GM18498 (cell line): ENCODE measurements around the gene GRB14.
"Not testable (repeated sequence)": the region's sequence is repeated elsewhere in the genome, so short reads cannot be mapped to it uniquely, and the experiment has no call there.

Source experiments
- ATAC-seq: cut with Tn5 transposase; IDR thresholded peaks from one replicate; pipeline ENCODE4 v1.9.1; 2021; ENCODE audit warnings: mild to moderate bottlenecking, moderate library complexity; ENCODE audit not compliant: unreplicated experiment

Gene GRB14

DNA sequence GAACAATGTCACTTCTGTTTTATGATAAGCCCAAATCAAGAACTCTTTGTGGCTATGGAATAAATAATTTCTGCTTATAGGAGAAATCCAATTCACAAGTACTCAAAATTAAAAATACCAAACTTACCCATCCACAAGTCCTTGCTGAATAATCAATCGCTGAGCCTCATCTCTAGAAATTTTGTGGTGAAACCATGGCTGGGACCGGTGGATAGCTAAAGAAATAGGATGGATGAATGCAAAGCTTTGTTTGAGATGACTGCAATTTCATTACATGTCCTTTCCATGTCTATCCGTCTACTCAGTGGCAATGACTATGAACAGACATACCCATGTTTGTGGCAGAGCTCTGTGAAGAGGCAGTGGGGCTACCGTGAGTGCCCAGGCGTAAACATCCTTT lies 124.4 kb downstream of the GRB14 start:
- ATAC-seq = no peak

DNA sequence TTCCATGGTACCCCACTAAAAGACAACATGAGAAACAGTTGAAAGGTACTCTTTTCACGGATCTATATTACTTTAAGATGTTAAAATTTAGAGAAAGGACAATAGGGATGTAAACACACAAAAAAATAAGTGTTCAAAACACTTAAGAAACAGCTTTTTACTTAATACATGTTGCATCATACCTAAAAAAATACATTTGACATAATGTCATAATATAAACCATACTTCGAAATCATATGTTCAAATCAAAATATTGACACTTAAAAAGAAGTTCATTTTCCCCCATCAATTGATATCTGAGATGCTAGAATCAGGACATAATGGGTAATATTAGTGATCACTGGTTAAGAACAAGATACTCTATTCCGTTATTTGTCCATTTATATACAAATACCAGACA lies 124.9 kb downstream of the GRB14 start:
- ATAC-seq = no peak

DNA sequence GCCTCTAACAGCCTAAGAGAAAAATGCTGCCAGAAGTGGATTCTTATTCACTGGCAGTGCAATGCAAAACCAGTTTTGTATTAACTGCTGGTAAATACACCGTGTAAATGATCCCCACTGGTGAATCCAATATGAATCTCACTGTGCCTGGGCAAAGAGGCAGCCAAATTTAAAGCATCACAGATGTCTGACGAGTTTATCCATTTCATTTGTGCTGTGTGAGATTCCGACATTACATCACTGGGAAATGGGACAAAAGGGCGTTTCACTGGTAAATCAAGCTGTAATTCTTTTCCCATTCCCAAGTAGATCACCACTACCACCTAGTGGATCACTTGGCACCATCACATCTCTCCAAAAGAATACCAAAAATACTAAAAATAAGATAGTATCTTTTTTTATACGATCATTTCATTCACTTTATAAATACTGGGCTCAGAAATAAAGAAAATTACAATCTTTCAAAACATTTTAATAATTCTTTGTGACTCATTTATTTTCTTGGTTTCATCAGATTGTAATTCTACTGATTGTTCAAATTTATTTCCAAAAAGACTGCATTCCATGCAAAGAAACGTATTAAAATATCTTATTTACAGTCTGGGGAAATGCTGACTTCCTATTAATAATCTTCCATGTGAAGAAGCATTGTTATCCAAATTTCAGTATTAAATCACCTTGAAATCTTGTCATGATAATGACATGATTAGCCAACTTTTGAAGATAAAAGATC lies 125.6 kb downstream of the GRB14 start:
- ATAC-seq = no peak

DNA sequence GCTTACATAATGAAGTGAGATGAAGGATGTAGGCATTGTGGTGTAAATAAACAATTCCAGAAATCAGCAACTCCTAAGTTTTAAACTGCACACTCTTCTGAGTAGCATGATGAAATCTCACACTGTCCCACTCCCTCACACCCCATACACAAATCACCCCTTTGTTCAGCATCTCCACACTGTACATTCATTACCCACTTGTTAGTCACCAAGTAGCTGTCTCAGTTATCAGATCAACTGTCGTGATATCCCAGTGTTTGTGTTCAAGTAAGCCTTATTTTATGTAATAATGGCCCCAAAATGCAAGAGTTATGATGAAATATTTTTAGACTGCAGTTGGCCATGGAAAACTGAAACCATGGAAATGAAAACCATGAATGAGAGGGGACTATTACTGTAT lies 135.7 kb downstream of the GRB14 start:
- ATAC-seq = no peak

DNA sequence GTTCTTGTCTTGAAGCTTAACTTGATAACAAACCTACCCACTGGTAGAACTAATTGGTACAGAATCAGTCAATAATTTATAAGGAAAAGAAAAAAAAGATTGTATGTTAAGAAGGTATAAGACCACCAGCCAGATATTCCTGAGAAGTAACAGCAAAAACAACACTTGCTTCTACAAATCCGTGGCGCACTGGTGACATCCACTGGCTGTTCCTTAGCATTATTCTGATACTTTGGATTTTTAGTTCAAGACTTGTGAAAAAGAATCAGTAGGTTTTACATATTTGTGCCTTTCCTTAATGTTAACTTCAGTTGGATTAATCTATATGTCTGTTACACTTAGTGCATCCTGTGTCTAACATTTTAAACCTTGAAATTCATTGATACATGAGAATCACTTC lies 141.8 kb downstream of the GRB14 start:
- no peak for ATAC-seq

DNA sequence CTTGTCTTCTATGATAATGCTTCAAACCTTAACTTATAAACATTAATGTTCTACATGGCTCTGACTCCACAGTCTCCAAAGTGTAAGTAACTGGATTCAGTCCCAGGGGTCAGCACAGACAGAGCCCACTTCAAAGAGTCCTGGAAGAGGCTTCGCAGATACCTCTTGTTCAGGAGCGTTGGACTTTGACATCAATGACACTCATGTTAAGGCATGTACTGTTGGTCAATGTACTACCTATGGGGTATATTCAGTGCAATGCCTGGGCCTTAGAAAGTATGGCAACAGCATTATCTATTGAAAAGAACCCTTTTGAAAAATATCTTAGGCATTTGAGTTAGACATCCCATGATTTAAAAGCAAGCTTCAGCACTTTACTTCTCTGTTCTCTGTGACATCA lies 143.1 kb downstream of the GRB14 start:
- ATAC-seq = no peak

DNA sequence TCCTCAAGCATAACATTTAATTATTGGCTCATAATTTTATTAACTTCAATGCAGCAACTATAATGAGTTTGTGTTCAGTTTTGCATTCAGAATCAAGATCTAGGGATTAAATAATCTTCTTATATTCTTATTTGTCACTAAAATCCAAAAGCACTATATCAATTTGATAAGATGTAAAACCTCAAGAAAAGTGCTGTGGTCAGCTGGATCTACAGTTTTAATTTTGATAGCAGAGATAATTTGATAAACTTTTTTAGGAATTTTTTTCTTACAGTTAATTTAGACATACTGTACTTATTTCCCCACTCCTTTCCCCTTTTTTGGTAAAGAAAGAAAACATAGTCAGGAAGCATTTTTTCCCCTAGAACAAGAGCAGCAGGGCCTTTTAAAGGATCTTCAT lies 146.4 kb downstream of the GRB14 start:
- no peak for ATAC-seq

DNA sequence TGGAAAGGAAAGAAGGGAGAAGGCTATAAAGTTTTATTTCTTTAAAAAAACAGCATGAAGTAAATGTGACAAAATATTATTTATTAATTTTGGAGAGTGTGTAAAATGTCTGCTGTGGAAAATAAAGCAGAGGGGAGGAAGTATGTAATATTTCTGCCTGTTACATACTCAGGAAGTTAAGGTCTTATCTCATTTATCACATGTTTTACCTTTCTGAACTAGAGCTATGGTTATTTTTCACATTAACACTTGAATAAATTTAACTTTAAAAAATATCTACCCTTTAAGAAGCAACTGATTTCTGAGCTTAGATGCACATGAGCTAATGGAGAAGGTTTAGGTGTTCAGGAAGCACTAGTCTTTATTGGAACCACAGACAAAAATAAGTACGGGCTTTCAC lies 148.3 kb downstream of the GRB14 start:
- ATAC-seq = no peak

DNA sequence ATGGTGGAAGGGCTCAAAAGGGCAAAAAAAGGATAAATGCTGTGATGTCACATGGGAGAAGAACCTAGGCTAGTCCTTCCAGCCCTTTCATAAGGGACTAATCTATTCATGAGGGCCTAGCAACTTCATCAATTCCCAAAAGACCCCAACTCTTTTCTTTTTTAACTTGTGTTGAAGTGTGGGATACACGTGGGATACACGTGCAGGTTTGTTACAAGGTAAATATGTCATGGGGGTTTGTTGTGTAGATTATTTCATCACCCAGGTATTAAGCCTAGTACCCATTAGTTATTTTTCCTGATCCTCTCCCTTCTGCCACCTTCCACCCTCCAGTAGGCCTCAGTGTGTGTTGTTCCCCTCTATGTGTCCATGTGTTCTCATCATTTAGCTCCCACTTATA lies 156.2 kb downstream of the GRB14 start:
- not testable (repeated sequence) for ATAC-seq

DNA sequence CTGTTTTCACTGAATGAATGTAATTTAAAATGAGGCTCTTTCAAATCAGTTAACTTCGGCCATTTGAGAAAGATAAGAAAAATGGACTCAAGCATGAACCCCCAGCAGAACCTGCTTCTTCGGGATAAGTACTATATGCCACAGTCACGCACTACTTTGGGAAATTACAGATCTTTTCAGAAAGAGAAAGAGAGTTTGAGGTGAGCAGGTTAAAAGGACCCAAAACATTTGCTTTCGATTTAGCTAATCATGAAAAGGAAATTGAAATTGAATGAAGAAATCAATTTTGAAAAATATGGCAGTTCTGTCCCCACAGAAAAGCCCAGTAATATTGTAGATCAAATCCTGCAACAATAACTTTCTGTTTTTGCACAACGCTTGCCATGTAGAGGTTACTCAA lies 156.9 kb downstream of the GRB14 start:
- no peak for ATAC-seq

DNA sequence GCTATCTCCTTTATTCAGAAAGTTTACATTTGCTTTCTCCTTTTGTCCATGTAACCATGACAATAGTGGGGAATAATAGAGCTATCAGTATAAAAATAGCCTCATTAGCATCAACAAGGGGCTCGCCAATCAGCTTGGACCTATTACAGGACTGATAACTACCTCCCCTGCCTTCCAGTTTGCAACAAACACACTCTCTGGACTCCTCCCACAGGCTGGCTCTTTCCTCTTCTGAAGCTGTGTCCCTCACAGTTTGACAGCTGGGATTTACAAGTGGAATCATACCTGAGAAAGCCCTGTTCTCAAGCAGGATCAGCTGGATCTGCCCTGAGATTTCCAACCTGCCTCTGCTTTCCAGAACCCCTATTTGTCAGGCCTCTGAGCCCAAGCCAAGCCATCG lies 162.5 kb downstream of the GRB14 start:
- no peak for ATAC-seq

DNA sequence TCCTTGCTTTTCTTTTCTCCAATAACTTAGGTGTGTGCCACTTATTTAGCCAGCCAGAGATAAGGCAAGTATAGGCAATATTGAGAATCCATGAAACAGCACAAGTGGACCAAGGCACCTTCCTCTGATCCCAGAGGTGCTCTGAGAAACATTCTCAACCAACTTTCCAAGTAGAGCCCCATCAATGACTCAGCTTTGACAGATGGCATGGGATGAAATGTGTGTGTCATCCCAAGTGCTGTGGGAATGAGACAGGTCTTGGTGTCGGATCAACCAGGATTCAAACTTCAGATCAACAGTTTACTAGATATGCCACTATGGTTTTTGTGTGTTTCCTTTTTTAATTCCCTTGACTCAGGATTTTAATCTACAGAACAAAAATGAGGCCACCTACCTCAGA lies 164.0 kb downstream of the GRB14 start:
- ATAC-seq = no peak

DNA sequence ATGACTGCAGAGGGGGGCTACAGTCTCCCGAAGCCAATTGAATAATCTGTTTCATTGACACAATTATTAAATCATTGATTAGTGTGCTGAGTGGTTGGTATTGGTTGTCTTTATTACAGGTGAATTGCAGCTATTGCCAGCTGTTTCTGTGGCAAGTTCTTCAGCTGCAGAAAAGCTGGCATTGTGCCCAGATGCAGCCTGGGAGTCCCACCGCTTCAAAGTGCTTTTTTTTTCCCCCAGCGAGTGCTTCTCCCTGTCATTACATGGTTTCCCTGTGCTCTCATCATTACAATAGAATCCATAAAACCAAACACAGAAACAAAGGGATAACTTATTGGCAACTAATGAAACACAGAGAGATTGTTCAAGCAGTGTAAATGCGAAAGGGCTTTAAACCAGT lies 164.7 kb downstream of the GRB14 start:
- ATAC-seq = no peak

DNA sequence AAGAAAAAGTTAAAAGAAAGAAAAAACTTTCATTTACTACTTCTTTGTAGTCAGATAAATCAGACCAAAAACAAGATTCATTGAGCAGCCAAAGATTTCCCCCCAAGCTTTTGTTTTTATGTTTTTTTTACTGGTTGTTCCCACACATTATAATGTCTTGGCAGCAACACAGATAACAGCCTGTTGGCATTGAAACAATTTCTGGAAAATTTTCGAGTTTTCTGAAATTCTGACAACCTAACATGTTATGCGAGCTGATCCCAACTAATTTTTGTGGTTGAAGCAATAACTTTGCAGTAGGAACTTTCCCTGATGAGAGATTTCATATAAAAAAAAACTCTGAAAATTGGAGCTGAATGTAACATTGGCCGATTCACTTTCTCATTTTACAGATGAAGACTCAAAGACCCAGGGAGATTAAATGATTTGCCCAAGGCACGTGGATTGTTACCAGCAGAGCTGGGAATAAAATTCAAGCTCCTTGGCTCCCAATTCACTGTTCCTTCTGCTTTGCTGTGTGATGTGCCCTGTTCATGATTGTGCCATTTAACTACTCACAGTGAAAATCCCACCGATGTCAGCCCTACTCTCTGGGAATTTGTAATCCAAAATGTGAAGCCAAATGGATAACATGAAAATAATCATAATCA lies 167.5 kb downstream of the GRB14 start:
- ATAC-seq = no peak

DNA sequence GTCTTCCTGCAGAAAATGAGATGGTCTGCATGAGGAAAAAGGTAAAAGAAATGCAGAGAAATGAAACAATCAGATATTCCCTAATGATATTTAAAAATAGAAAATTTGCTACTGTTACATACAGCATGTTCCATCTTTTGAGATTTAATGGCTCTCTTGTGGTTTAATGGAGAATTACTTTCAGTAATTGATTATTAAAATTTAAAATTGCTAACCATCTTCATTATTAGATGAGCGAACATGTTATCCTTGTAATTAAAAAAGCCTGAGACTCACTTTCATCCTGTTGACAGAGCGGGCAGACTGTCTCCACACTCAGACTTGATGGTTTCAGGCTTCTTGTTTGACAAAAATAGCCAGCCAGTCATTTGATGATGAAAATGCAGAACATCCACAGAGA lies 171.0 kb downstream of the GRB14 start:
- no peak for ATAC-seq

DNA sequence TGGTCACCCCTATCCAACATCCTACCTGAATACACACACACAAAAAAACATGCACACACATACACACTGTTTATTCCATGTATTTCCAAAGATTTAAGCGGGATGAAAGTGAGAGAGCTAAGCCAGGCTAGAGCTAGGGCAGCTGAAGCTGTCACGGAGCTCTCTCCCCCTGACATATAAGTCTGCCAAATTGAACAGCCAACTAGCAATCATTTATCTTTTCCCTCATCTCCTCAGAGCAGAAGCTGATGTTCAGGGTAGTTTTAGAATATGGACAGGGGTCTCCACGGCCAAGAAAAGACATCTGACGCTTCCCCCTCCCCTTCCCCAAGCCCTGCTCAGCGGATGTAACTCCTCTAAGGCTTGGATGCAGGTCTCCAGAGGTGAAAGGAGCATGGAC lies 171.6 kb downstream of the GRB14 start:
- no peak for ATAC-seq

DNA sequence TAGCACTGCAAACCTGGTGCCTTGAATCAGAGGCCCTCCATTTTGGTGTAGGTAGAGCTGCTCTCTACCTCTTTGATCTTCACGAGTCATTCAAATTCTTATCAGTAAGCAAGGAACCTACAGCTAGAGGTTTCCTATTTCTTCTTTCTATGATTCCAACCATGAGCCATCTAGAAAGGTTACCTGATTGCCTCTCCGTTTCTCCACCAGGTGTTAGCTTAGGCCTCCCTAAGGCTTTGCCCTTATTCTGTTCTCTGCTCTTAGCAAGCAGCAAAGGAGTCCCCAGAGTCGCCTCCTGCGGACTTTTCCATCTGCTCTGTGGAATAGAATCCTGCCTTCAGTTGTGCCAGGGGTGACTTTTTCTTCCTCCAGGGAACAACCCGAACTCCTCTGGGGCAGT lies 173.6 kb downstream of the GRB14 start:
- no peak for ATAC-seq
